A673 (cell line): ENCODE results near the gene MS4A4E.
A peak's percentile ranks its signal among the peaks of the same experiment; 100 is the strongest.

Experiments
- EZH2 ChIP-seq: fragments of 200-600 bp; sonication (generic); IDR thresholded peaks from 2 replicates; pipeline ENCODE4 v1.6.1; 2017; ENCODE audit warnings: borderline replicate concordance, low read depth, mild to moderate bottlenecking, mixed read lengths, antibody characterized with exemption, low read length; ENCODE audit not compliant: poor library complexity, severe bottlenecking
- TF ChIP-seq, protein P1 (sequence below): fragments of 300-800, 200-600 bp; sonication (generic); conservative IDR thresholded peaks from 2 replicates; pipeline ENCODE4 v1.5.1; 2017; ENCODE audit warnings: low read depth, mild to moderate bottlenecking, antibody characterized with exemption, low read length, moderate library complexity, mixed read lengths

DNA sequence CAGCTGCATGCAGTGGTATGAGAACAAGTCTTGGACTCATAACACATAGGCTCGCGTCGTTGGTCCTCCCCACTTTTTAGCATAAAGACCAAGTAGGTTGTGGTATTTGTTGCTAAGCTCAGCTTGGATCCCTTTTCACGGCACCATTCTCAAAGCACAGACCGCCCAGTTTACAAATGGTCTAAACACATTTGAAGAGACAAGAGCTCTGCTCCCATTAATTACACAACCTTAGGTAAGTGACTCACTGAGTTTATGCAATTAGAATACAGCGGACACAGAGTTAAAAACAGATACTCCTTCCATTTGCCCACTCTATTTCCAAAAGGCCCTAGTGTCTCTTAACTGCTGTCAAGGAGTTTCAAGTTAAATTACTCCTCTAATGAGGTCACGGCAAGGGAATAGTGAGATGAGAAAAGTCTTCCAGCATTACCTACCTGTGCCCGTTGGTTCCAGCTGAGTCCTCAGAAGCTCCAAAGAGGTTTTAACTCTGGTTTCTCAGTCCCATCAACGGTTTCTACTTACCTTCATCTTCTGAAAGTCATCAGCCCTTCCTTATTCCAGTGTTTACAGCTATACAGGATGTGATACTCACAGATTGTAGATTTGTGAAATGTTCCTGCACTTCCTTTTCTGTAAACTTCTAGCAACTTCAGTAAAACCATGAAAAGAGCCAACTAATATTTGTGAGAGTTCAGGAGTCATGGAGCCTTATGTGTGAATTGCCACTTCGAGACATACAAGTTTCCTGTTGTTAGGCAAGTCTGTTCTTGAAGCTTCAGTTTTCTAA lies 60.2 kb downstream of the MS4A4E start, which contains the start of gene MS4A6A:
- TF ChIP-seq, protein P1, sequence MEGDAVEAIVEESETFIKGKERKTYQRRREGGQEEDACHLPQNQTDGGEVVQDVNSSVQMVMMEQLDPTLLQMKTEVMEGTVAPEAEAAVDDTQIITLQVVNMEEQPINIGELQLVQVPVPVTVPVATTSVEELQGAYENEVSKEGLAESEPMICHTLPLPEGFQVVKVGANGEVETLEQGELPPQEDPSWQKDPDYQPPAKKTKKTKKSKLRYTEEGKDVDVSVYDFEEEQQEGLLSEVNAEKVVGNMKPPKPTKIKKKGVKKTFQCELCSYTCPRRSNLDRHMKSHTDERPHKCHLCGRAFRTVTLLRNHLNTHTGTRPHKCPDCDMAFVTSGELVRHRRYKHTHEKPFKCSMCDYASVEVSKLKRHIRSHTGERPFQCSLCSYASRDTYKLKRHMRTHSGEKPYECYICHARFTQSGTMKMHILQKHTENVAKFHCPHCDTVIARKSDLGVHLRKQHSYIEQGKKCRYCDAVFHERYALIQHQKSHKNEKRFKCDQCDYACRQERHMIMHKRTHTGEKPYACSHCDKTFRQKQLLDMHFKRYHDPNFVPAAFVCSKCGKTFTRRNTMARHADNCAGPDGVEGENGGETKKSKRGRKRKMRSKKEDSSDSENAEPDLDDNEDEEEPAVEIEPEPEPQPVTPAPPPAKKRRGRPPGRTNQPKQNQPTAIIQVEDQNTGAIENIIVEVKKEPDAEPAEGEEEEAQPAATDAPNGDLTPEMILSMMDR = no peak
- peak; percentile 39 for TF ChIP-seq EZH2
